Measurements from ENCODE around the gene CITED4. TPM values are rescaled to one million over a fixed set of nuclear protein-coding genes. Genes with fewer than 3 reads are reported as not detected.

Gene CITED4
- total RNA-seq, 2 experiments from 2014 or later, result 2.0 TPM; not detected in 1

GRCh38 chr1:40887652-40888051 is 25.5 kb upstream of the CITED4 start:
- Histone ChIP-seq H3K79me2 (ENCODE audit: insufficient read depth, low read depth, low read length) (no peaks in the 10 kb centered on the region), H3K36me3 (ENCODE audit: insufficient read depth, low read length) (no peaks in the 10 kb centered on the region), H3K4me3 (ENCODE audit: low read depth, low read length, poor library complexity, severe bottlenecking) (no peak overlapping the region), H3K9me3 (ENCODE audit: low read length) (no peaks in the 10 kb centered on the region), H3K4me2 (ENCODE audit: low read length) (no peak overlapping the region), H3K4me1 (ENCODE audit: insufficient read depth, low read length, poor library complexity, severe bottlenecking) (no peaks in the 10 kb centered on the region), H2AFZ (ENCODE audit: low read length) (no peak overlapping the region), H4K20me1 (ENCODE audit: insufficient read depth, low read length) (no peaks in the 10 kb centered on the region), H3K27ac (ENCODE audit: low read depth, low read length, poor library complexity, severe bottlenecking) (no peak overlapping the region), H3K9me2 (ENCODE audit: insufficient read depth, low read length) (no peaks in the 10 kb centered on the region)
- ChIA-PET POLR2A (no interaction called here), CTCF (ENCODE audit: unreplicated experiment) (no interaction called here)
- BruUV-seq (replicated peaks), result no TSS peak
- DNase-seq (ENCODE audit: low spot score), result no peak
- intact Hi-C loops (cut with micrococcal nuclease; ENCODE audit: unreplicated experiment), result no loop called here
- TF ChIP-seq EZH2phosphoT487 (IDR thresholded peaks at IDR 0.05; ENCODE audit: borderline replicate concordance, low read depth, low read length) (no peak), CTCF (conservative IDR thresholded peaks at IDR 0.05; ENCODE audit: low read length) (no peak)

GRCh38 chr1:40887012-40887378 is 24.8 kb upstream of the CITED4 start:
- no peaks in the 10 kb centered on the region for H3K4me1 ChIP-seq (ENCODE audit: insufficient read depth, low read length, poor library complexity, severe bottlenecking)
- H3K4me3 ChIP-seq (ENCODE audit: low read depth, low read length, poor library complexity, severe bottlenecking), result no peak overlapping the region
- ChIA-PET POLR2A (no interaction called here), CTCF (ENCODE audit: unreplicated experiment) (no interaction called here)
- DNase-seq (ENCODE audit: low spot score), result no peak
- TF ChIP-seq EZH2phosphoT487 (IDR thresholded peaks at IDR 0.05; ENCODE audit: borderline replicate concordance, low read depth, low read length) (no peak), CTCF (conservative IDR thresholded peaks at IDR 0.05; ENCODE audit: low read length) (no peak)
- H3K36me3 ChIP-seq (ENCODE audit: insufficient read depth, low read length), result no peaks in the 10 kb centered on the region
- intact Hi-C loops (cut with micrococcal nuclease; ENCODE audit: unreplicated experiment), result no loop called here
- H3K9me3 ChIP-seq (ENCODE audit: low read length), result no peaks in the 10 kb centered on the region
- no peak overlapping the region for H3K4me2 ChIP-seq (ENCODE audit: low read length)
- no peak overlapping the region for H3K27ac ChIP-seq (ENCODE audit: low read depth, low read length, poor library complexity, severe bottlenecking)
- no TSS peak for BruUV-seq (replicated peaks)
- no peaks in the 10 kb centered on the region for H4K20me1 ChIP-seq (ENCODE audit: insufficient read depth, low read length)
- no peaks in the 10 kb centered on the region for H3K79me2 ChIP-seq (ENCODE audit: insufficient read depth, low read depth, low read length)
- H2AFZ ChIP-seq (ENCODE audit: low read length), result no peak overlapping the region
- H3K9me2 ChIP-seq (ENCODE audit: insufficient read depth, low read length), result no peaks in the 10 kb centered on the region

- POLR2A ChIA-PET, result no interaction called here
- CTCF ChIA-PET (ENCODE audit: unreplicated experiment), result no interaction called here
- H2AFZ ChIP-seq (ENCODE audit: low read length), result no peak overlapping the region
Observed at GRCh38 chr1:40886318-40887011, 24.3 kb upstream of the CITED4 start.

More at GRCh38 chr1:40886318-40887011, 24.3 kb upstream of the CITED4 start:
- no peaks in the 10 kb centered on the region for H3K4me1 ChIP-seq (ENCODE audit: insufficient read depth, low read length, poor library complexity, severe bottlenecking)
- no peaks in the 10 kb centered on the region for H3K36me3 ChIP-seq (ENCODE audit: insufficient read depth, low read length)
- no peaks in the 10 kb centered on the region for H3K79me2 ChIP-seq (ENCODE audit: insufficient read depth, low read depth, low read length)
- H3K9me2 ChIP-seq (ENCODE audit: insufficient read depth, low read length), result no peaks in the 10 kb centered on the region
- no peaks in the 10 kb centered on the region for H4K20me1 ChIP-seq (ENCODE audit: insufficient read depth, low read length)
- H3K27ac ChIP-seq (ENCODE audit: low read depth, low read length, poor library complexity, severe bottlenecking), result no peak overlapping the region
- BruUV-seq (replicated peaks), result no TSS peak
- TF ChIP-seq CTCF (conservative IDR thresholded peaks at IDR 0.05; ENCODE audit: low read length) (no peak), EZH2phosphoT487 (IDR thresholded peaks at IDR 0.05; ENCODE audit: borderline replicate concordance, low read depth, low read length) (no peak)
- no peak overlapping the region for H3K4me3 ChIP-seq (ENCODE audit: low read depth, low read length, poor library complexity, severe bottlenecking)
- DNase-seq (ENCODE audit: low spot score), result no peak
- intact Hi-C loops (cut with micrococcal nuclease; ENCODE audit: unreplicated experiment), result no loop called here
- no peak overlapping the region for H3K4me2 ChIP-seq (ENCODE audit: low read length)
- no peaks in the 10 kb centered on the region for H3K9me3 ChIP-seq (ENCODE audit: low read length)
